ENCODE data around the gene DDIAS.
"Not testable (repeated sequence)": the region's sequence is repeated elsewhere in the genome, so short reads cannot be mapped to it uniquely, and the experiment has no call there.

DDIAS gene, protein sequence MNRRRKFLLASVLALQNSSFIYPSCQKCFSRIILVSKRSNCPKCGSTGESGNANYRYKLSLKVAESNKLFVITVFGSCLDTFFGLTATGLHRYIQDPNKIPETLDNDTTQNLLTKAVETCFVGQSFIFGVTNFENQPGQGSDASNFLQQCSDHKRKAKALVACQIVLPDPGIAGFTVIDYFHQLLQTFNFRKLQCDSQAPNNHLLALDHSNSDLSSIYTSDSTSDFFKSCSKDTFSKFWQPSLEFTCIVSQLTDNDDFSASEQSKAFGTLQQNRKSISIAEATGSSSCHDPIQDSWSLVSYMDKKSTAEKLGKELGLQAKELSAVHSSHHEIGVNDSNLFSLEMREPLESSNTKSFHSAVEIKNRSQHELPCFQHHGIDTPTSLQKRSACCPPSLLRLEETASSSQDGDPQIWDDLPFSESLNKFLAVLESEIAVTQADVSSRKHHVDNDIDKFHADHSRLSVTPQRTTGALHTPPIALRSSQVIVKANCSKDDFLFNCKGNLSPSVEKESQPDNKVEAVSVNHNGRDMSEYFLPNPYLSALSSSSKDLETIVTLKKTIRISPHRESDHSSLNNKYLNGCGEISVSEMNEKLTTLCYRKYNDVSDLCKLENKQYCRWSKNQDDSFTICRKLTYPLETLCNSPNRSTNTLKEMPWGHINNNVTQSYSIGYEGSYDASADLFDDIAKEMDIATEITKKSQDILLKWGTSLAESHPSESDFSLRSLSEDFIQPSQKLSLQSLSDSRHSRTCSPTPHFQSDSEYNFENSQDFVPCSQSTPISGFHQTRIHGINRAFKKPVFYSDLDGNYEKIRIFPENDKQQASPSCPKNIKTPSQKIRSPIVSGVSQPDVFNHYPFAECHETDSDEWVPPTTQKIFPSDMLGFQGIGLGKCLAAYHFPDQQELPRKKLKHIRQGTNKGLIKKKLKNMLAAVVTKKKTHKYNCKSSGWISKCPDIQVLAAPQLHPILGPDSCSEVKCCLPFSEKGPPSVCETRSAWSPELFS

DNA sequence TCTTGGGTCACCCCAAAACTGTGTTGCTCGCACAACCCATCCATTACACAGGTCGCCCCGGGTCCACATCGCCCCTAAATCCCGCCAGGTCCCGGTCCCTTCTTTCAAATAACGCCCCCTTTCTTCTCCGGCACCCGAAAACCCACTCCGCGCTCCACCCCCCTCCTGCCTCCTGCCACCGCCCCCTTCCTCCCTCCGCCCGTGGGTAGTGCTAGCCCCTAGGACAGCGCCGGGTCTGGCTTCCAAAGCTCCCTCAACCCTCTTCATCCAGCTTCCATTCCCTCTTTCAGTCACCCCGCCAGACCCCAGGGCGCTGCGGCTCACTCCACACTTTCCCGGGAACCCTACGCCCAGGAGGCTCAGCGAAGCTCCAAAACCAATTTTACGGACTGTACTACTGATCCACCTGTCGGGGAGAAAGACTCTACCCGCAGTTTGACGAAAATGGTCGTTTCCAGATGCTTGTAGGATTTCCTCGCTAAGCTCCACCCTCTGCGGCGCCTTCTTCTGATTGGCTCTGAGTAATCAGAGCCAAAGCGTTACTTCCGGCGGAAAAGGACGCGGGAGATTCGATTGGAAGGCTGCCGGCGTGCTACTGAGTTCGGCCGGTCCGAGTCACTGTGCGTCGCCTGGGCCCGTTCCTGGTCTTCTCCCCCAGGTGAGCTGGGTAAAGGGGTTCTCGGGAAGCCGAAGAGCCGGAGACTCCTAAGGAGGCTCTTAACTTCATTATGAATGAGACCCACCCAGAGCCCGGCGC is at the start of gene DDIAS:
Gene DDIAS (plus strand): TSS at position 572 of the 757 bp plus-strand sequence. CDS start 13,003 bp downstream, outside the sequence.
- DNase-seq (ENCODE audit: low read depth, low spot score), result peak; percentile 95

DNA sequence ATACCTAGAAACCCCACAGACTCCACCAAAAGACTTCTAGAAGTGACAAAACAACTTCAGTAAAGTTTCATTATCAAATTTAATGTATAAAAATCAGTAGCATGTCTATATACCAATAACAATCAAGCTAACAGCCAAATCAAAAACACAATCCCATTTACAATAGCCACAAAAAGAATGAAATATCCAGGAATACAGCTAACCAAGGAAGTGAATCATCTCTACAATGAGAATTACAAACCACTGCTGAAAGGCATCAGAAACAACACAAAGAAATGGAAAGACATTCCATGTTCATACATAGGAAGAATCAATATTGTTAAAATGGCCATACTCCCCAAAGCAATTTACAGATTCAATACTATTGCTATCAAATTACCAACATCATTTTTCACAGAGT is 47.3 kb upstream of the DDIAS start:
- no peak for DNase-seq (ENCODE audit: low read depth, low spot score)

- DNase-seq (ENCODE audit: low read depth, low spot score), result not testable (repeated sequence)
These were observed 46.6 kb upstream of the DDIAS start for GRCh38 chr11:82854916-82855315.

GRCh38 chr11:82855616-82856015 is 45.9 kb upstream of the DDIAS start:
- DNase-seq (ENCODE audit: low read depth, low spot score), result no peak

GRCh38 chr11:82857145-82857544 is 44.4 kb upstream of the DDIAS start:
- no peak for DNase-seq (ENCODE audit: low read depth, low spot score)

DNA sequence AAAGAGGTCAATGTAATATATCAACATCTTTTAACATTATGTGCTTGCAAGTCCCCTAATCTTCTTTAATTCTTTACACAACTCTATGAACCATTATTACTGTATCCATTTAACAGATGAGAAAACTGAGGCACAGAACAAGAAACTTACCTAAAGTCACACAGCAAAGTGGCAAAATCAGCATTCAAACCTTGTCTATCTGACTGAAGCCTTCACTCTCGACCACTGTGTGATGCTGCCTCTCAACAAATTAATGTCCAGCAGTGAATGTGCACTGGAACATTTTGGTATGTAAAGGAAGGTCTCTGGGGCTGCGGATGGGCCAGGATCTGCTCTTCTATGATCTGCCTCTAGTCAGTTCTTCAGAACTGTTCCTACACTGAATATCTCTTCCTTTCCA is 43.4 kb upstream of the DDIAS start:
- no peak for DNase-seq (ENCODE audit: low read depth, low spot score)

DNA sequence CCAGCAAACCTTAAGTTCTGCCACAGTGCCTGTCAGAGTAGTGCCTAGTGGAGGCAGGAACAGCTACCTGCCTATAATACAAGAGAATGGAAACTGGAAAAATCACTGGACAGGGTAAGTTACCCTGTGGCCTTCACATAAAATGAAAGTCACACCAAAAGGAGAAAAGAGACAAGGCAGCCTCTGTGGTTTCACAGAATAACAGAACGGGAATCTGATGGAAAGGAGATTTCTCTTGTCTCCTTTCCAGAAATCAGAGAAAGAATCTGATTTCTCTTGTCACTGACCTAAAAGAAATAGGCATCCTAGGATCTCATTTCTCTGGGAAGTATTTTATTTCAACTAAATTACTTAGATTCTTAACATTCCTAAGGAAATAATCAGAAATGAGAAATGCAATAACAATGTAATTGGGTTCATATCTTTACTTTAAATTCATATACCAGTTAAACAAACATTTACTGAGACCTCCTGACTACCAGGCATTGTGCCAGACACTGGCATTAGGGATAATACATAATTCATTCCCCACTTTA is 42.9 kb upstream of the DDIAS start:
- DNase-seq (ENCODE audit: low read depth, low spot score), result no peak

- no peak for DNase-seq (ENCODE audit: low read depth, low spot score)
These were observed 41.8 kb upstream of the DDIAS start for GRCh38 chr11:82859750-82860149.

- no peak for DNase-seq (ENCODE audit: low read depth, low spot score)
These were observed 39.2 kb upstream of the DDIAS start for GRCh38 chr11:82862379-82862778.

- no peak for DNase-seq (ENCODE audit: low read depth, low spot score)
These were observed 38.3 kb upstream of the DDIAS start for GRCh38 chr11:82863209-82863608.

GRCh38 chr11:82864268-82864667 is 37.3 kb upstream of the DDIAS start:
- DNase-seq (ENCODE audit: low read depth, low spot score), result peak; percentile 10

GRCh38 chr11:82865841-82866240 is 35.7 kb upstream of the DDIAS start:
- DNase-seq (ENCODE audit: low read depth, low spot score), result no peak

- DNase-seq (ENCODE audit: low read depth, low spot score), result peak; percentile 74
These were observed 33.9 kb upstream of the DDIAS start for GRCh38 chr11:82867495-82868082.

DNA sequence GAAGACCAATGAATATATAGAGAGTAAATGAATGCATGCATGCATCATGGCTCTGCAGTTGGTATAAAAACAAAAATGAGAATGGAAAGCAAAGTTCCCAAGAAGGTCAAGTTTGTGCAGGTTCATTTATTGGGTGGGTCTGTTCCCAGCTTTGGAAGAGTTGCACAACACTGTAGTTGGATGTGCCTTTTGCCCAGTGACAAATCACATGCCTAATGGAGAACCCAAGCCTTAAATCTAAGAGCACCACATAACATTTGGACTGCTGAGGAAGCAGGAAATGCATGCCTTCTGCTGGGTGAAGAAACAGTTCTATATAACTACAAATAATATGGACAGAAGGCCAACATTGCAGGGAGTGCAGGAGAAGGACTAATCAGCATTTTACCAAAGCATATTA is 31.9 kb upstream of the DDIAS start:
- no peak for DNase-seq (ENCODE audit: low read depth, low spot score)

GRCh38 chr11:82871646-82872045 is 29.9 kb upstream of the DDIAS start:
- DNase-seq (ENCODE audit: low read depth, low spot score), result no peak

DNA sequence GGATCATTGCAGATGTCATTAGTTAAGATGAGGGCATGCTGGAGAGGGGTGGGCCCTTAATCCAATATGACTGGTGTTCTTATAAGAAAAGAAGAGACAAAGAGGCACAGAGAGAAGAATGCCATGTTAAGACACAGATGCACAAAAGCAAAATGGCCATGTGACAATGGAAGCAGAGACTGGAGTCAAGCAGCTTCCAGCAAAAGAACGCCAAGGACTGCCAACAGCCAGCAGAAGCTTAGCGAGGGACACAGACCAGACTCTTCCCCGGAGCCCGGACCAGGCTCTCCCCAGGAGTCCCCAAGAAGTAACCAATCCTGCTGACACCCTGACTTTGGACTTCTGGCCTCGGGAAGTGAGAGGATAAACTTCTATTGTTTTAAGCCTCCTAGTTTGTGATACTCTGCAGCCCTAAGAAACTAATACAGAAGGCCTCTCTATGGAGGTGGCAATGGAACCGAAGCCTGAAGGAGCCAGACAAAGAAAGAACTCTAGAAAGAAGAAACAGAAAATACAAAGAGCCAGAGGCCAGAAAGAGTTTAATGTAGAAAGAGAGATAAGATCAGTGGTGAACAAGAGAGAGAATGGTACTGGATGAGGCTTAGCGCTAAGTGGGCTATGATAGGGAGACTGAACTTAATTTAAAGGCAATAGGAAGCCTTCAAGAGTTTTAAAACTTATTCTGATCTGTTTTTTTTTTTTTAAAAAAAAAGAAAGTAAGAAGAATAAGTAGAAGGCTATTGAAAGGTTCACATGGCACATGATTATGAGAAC is 29.0 kb upstream of the DDIAS start:
- DNase-seq (ENCODE audit: low read depth, low spot score), result no peak

GRCh38 chr11:82873919-82874333 is 27.6 kb upstream of the DDIAS start:
- DNase-seq (ENCODE audit: low read depth, low spot score), result no peak

- DNase-seq (ENCODE audit: low read depth, low spot score), result no peak
These were observed 26.7 kb upstream of the DDIAS start for GRCh38 chr11:82874646-82875523.

GRCh38 chr11:82883853-82884252 is 17.7 kb upstream of the DDIAS start:
- DNase-seq (ENCODE audit: low read depth, low spot score), result no peak
